Upper lobe of right lung (tissue), 1 donor: ENCODE measurements around the gene H1-8. TPM values are rescaled to one million over a fixed set of nuclear protein-coding genes. Genes with fewer than 3 reads are reported as not detected.

Experiments
- ATAC-seq: fragments of 200-7000 bp; cut with Tn5 transposase; one replicate; pipeline ENCODE4 v1.9.1; 2020; ENCODE audit warnings: mild to moderate bottlenecking, moderate library complexity
- DNase-seq: peaks from one replicate; pipeline ENCODE4 v3.0.0-alpha.2; 2020
- H3K27ac ChIP-seq: fragments of 200-600 bp; one replicate; pipeline ENCODE4 v1.8.0; 2022
- H3K27me3 ChIP-seq: fragments of 200-600 bp; one replicate; pipeline ENCODE4 v1.8.0; 2022; ENCODE audit warnings: mild to moderate bottlenecking
- H3K36me3 ChIP-seq: fragments of 200-600 bp; one replicate; pipeline ENCODE4 v1.8.0; 2022
- H3K4me1 ChIP-seq: fragments of 200-600 bp; one replicate; pipeline ENCODE4 v1.8.0; 2022
- H3K4me3 ChIP-seq: fragments of 200-600 bp; one replicate; pipeline ENCODE4 v1.8.0; 2022; ENCODE audit warnings: mild to moderate bottlenecking
- H3K9me3 ChIP-seq: fragments of 200-600 bp; one replicate; pipeline ENCODE4 v1.8.0; 2022
- intact Hi-C: fragments of 100-400 bp; cut with DNase I; formaldehyde crosslinking; loops from one replicate; pipeline ENCODE4 v1.11.0; 2022
- total RNA-seq: library from RNA; stranded (reverse); fragmentation: NEBNext Ultra II Directional; extraction: Animal tissue kit (Norgen Biotek cat#: 25700); gene quantifications from one replicate; pipeline ENCODE4 v1.2.1, GENCODE V29; 2021
- TF ChIP-seq, protein P1 (sequence below): fragments of 200-600 bp; IDR thresholded peaks from one replicate; pipeline ENCODE4 v1.8.0; 2022; ENCODE audit warnings: antibody characterized with exemption
- donor health status: DM: no; HTN: yes; CAD: no; lungs with severe emphysema.

The H1-8 gene
- total RNA-seq, 1 donor from 2014 or later: not detected

DNA sequence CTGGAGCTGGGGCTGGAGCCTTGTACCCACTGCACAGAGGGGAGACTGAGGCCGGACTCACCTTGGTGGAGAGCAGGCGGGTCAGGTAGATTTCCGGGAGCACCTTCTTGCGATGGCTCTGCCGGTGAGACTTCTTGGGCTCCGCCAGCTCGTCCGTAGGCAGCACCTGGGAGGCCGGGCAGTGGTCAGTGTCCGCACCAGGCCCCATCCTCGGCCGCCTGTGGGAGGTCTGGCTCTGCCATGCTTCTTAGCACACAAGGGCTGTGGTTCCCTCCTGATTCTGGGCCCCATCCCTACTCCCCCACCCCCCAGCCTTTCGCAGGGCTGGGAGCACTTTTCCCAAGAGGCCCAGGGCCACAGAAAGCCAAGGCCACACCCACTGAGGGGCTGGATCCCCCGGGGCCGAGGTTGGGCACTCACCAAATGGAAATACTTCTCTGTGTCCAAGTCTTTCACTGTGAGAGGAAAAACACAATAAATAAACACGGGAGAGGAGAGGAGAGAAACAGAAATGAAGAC is 17.4 kb downstream of the H1-8 start:
- intact Hi-C loops: no loop called here
- Histone ChIP-seq H3K36me3 (peaks cover 98% of the 10 kb centered on the region), H3K4me1 (peaks cover 63% of the 10 kb centered on the region), H3K27ac (peak overlapping the region; percentile 81), H3K9me3 (no peaks in the 10 kb centered on the region), H3K27me3 (no peaks in the 10 kb centered on the region), H3K4me3 (no peak overlapping the region)
- ATAC-seq (no peak), DNase-seq (no peak)
- TF ChIP-seq, protein P1, sequence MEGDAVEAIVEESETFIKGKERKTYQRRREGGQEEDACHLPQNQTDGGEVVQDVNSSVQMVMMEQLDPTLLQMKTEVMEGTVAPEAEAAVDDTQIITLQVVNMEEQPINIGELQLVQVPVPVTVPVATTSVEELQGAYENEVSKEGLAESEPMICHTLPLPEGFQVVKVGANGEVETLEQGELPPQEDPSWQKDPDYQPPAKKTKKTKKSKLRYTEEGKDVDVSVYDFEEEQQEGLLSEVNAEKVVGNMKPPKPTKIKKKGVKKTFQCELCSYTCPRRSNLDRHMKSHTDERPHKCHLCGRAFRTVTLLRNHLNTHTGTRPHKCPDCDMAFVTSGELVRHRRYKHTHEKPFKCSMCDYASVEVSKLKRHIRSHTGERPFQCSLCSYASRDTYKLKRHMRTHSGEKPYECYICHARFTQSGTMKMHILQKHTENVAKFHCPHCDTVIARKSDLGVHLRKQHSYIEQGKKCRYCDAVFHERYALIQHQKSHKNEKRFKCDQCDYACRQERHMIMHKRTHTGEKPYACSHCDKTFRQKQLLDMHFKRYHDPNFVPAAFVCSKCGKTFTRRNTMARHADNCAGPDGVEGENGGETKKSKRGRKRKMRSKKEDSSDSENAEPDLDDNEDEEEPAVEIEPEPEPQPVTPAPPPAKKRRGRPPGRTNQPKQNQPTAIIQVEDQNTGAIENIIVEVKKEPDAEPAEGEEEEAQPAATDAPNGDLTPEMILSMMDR: no peak

DNA sequence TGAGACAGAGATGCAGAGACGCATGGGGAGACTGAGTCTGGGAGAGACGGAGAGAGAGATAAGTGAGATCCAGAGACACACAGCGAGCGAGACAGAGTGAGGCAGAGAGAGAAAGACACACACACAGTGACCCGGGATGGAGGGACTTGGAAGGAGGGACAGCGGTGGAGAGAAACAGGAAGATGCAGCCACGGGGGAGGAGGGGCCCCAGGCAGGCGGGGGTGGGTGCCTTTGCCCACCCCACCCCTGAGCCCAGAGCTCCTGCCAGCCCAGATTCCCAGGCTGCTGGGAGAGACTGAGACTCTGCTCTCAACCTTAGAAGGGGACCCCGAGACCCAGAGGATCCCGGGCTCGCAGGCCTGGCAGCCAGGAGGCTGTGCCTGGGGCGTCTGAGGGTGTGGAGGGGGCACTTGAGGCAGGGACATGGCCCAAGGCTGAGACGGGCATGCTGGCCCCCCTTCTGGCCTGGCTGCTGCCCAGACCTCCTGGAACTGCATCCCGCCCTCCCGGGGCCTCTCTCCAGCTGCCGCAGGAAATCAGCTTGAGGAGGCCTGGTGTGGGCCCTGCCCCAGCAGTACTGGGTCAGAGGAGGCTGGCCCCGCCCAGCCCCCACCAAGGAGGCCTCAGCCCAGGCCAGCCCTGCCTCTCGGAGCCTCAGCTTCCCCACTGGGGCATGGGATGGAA is 18.1 kb downstream of the H1-8 start:
- Histone ChIP-seq H3K4me3 (no peak overlapping the region), H3K36me3 (peaks cover 98% of the 10 kb centered on the region), H3K27ac (peak overlapping the region; percentile 81), H3K27me3 (no peaks in the 10 kb centered on the region), H3K9me3 (no peaks in the 10 kb centered on the region), H3K4me1 (peaks cover 62% of the 10 kb centered on the region)
- intact Hi-C loops: no loop called here
- DNase-seq: peak; percentile 82
- peak; percentile 73 for ATAC-seq
- TF ChIP-seq, protein P1: no peak

DNA sequence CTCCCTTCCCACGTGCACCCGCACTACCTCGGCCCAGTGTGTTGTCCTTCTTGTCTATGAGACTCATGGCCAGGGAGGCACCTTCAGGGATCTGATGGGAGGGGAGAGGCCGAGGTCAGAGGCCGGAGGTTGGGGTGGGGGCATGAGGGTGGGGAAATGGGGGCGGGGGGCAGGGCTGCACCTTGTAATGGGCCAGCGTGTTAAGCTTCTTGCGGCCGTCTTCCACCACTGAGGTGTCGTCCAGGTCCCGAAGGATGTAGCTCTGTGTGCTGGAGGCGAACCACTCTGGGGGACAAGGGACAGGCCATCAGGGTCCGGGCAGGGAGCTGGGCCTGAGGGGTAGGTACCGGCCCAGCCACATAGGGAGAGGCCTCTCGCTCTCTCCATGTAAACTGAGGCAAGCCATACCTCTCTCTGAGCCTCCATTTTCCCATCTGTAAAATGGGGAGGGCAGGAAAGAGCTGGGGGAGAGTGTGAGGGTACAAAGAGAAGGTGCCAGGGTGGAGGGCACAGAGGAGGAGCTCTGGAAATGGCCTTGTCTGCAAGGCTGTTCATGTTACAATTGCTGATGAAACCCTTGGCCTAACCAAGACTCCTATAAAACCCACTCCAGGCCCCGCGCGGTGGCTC is 18.8 kb downstream of the H1-8 start:
- peaks cover 98% of the 10 kb centered on the region for H3K36me3 ChIP-seq
- peak overlapping the region; percentile 81 for H3K27ac ChIP-seq
- H3K27me3 ChIP-seq: no peaks in the 10 kb centered on the region
- no peak for ATAC-seq
- peaks cover 65% of the 10 kb centered on the region for H3K4me1 ChIP-seq
- TF ChIP-seq, protein P1: no peak
- no peak overlapping the region for H3K4me3 ChIP-seq
- intact Hi-C loops: no loop called here
- DNase-seq: no peak
- H3K9me3 ChIP-seq: no peaks in the 10 kb centered on the region

DNA sequence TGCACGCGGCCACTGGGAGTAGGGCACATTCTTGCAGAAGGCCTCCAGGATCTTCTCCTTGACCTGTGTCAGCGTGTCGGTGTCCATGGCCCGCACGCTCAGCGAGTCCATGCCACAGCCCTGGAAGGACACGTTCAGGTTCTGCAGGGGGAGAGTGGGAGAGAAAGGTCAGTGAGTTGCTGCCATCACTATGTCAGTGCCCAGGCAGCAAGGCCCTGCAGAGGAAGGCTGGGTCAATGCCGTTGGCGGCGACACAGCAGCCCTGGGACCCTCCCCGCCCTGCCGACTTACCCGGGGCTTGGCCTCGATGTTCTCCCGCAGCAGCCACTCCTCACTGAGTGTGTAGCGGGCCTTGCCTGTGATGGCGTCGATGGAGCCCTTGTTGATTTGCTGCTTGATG is 19.8 kb downstream of the H1-8 start:
- Histone ChIP-seq H3K9me3 (no peaks in the 10 kb centered on the region), H3K36me3 (peaks cover 98% of the 10 kb centered on the region), H3K27me3 (no peaks in the 10 kb centered on the region), H3K27ac (no peak overlapping the region), H3K4me1 (peaks cover 71% of the 10 kb centered on the region), H3K4me3 (no peak overlapping the region)
- intact Hi-C loops: no loop called here
- TF ChIP-seq, protein P1: no peak
- ATAC-seq: no peak
- DNase-seq: no peak

DNA sequence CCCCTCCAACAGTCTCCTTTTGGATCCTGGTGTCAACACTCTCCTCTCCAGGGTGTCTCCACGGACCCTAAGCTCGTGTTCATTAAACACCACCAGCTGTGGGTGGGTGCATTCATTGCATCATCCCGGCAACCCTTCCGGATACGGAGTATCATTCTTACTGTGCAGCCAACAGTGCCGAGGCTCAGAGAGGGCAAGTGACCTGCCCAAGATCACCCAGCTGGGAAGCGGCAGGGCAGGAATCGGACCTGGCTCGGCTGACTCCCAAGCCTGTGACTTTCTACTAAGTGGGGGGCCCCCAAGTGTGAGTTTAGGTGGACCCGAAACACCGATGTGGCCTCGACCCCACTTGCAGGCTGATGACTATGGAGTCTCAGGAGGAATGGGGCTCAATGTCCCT is 20.4 kb downstream of the H1-8 start:
- intact Hi-C loops: no loop called here
- Histone ChIP-seq H3K4me3 (no peak overlapping the region), H3K9me3 (no peaks in the 10 kb centered on the region), H3K27ac (no peak overlapping the region), H3K4me1 (peaks cover 71% of the 10 kb centered on the region), H3K36me3 (peaks cover 98% of the 10 kb centered on the region), H3K27me3 (no peaks in the 10 kb centered on the region)
- DNase-seq: no peak
- ATAC-seq: no peak
- TF ChIP-seq, protein P1: no peak
